ENCODE results near the gene SVIL. TPM values are rescaled to one million over a fixed set of nuclear protein-coding genes. Genes with fewer than 3 reads are reported as not detected.

Gene SVIL
- total and polyA plus RNA-seq, 10 donors, result 1.4 to 65.3 (median 20.4) TPM

GRCh38 chr10:29412485-29412884 lies 222.3 kb downstream of the SVIL start:
- peaks cover 11 to 60% (median 39%) of the 10 kb centered on the region in 6 donors for H3K4me1 ChIP-seq
- 57 to 80% (median 64%) methylated on average over 3 of the region's 3 CpGs for WGBS, 5 donors
- TF ChIP-seq CTCF (IDR thresholded peaks at IDR 0.05 in 8 of 11, conservative IDR thresholded peaks at IDR 0.05 in 3 of 11), result no peak
- TF ChIP-seq POLR2A (IDR thresholded peaks at IDR 0.05), result no peak
- no peak for TF ChIP-seq POLR2AphosphoS5 (IDR thresholded peaks at IDR 0.05)
- H3K36me3 ChIP-seq, result peaks cover 0 to 22% (median 2%) of the 10 kb centered on the region in 6 donors
- peak overlapping the region in 6 of 8 donors; percentile 7 to 50 (median 28) for H3K27ac ChIP-seq
- no peaks in the 10 kb centered on the region for H3K27me3 ChIP-seq (replicated peaks in 1 of 7)
- intact Hi-C loops (cut with DNase I; ENCODE audit: low total_unique reads), result no loop called here
- no peaks in the 10 kb centered on the region for H3K9me3 ChIP-seq
- no peak for DNase-seq
- H3K4me3 ChIP-seq, result peak overlapping the region in 1 of 8 donors; percentile 5

- 83 to 90% (median 88%) methylated on average over 10 of the region's 10 CpGs for WGBS, 5 donors
- no peak for TF ChIP-seq POLR2AphosphoS5 (IDR thresholded peaks at IDR 0.05)
- TF ChIP-seq CTCF (IDR thresholded peaks at IDR 0.05 in 8 of 11, conservative IDR thresholded peaks at IDR 0.05 in 3 of 11), result no peak
- no peak for TF ChIP-seq POLR2A (IDR thresholded peaks at IDR 0.05)
- Histone ChIP-seq H3K4me3 (peak overlapping the region in 1 of 8 donors; percentile 8), H3K36me3 (peaks cover 0 to 15% (median 0%) of the 10 kb centered on the region in 6 donors), H3K4me1 (peaks cover 11 to 60% (median 39%) of the 10 kb centered on the region in 6 donors), H3K27me3 (replicated peaks in 1 of 7) (no peaks in the 10 kb centered on the region), H3K9me3 (peaks cover 0 to 6% (median 0%) of the 10 kb centered on the region in 8 donors), H3K27ac (peak overlapping the region in 6 of 8 donors; percentile 7 to 50 (median 28))
- intact Hi-C loops (cut with DNase I; ENCODE audit: low total_unique reads), result no loop called here
- DNase-seq, result no peak
Observed at GRCh38 chr10:29411666-29412315, 223.0 kb downstream of the SVIL start.

- peak overlapping the region; percentile 51 to 87 (median 68) for H3K4me3 ChIP-seq
- no peaks in the 10 kb centered on the region for H3K27me3 ChIP-seq (replicated peaks in 1 of 7)
- peak overlapping the region; percentile 69 to 91 (median 88) for H3K27ac ChIP-seq
- 4 to 9% (median 5%) methylated on average over 53 to 69 of the region's 69 CpGs for WGBS, 5 donors
- no peaks in the 10 kb centered on the region for H3K36me3 ChIP-seq
- TF ChIP-seq CTCF (IDR thresholded peaks at IDR 0.05 in 8 of 11, conservative IDR thresholded peaks at IDR 0.05 in 3 of 11), result peak in 1 of 11 experiments; percentile 11
- peak; percentile 50 to 88 (median 83) for TF ChIP-seq POLR2AphosphoS5 (IDR thresholded peaks at IDR 0.05)
- TF ChIP-seq POLR2A (IDR thresholded peaks at IDR 0.05), result no peak
- peak; percentile 90 for DNase-seq
- H3K4me1 ChIP-seq, result peaks cover 9 to 55% (median 37%) of the 10 kb centered on the region in 6 donors
- intact Hi-C loops (cut with DNase I; ENCODE audit: low total_unique reads), result no loop called here
- H3K9me3 ChIP-seq, result peaks cover 0 to 6% (median 0%) of the 10 kb centered on the region in 8 donors
Observed at GRCh38 chr10:29409241-29410054, 225.3 kb downstream of the SVIL start.

GRCh38 chr10:29408847-29409240 lies 225.9 kb downstream of the SVIL start:
- no peak for DNase-seq
- intact Hi-C loops (cut with DNase I; ENCODE audit: low total_unique reads), result no loop called here
- H3K27me3 ChIP-seq (replicated peaks in 1 of 7), result no peaks in the 10 kb centered on the region
- peaks cover 0 to 6% (median 0%) of the 10 kb centered on the region in 8 donors for H3K9me3 ChIP-seq
- peak overlapping the region; percentile 69 to 91 (median 88) for H3K27ac ChIP-seq
- peaks cover 8 to 49% (median 36%) of the 10 kb centered on the region in 6 donors for H3K4me1 ChIP-seq
- no peak for TF ChIP-seq POLR2AphosphoS5 (IDR thresholded peaks at IDR 0.05)
- no peak for TF ChIP-seq POLR2A (IDR thresholded peaks at IDR 0.05)
- no peak for TF ChIP-seq CTCF (IDR thresholded peaks at IDR 0.05 in 8 of 11, conservative IDR thresholded peaks at IDR 0.05 in 3 of 11)
- 42 to 62% (median 55%) methylated on average over 2 of the region's 2 CpGs for WGBS, 5 donors
- peak overlapping the region; percentile 51 to 87 (median 68) for H3K4me3 ChIP-seq
- H3K36me3 ChIP-seq, result no peaks in the 10 kb centered on the region

Measured in spleen (tissue), 11 donors.